Neural progenitor cell (in vitro differentiated cells): Measurements from ENCODE around the gene DDAH1. TPM values are rescaled to one million over a fixed set of nuclear protein-coding genes. Genes with fewer than 3 reads are reported as not detected.

ENCODE experiments used
- DNase-seq: peaks from one replicate; pipeline ENCODE4 v3.0.0-alpha.2; 2016; ENCODE audit warnings: low spot score
- H2AFZ ChIP-seq: fragments of 200-600 bp; sonication (generic); replicated peaks from 2 replicates; pipeline ENCODE4 v1.6.1; 2016; ENCODE audit warnings: antibody characterized with exemption
- H3F3A ChIP-seq: fragments of 200-600 bp; sonication (generic); 2 replicates; pipeline ENCODE4 v1.6.1; 2016; ENCODE audit warnings: antibody characterized with exemption, low read depth
- H3K27ac ChIP-seq: fragments of 200-600 bp; sonication (generic); 2 replicates; pipeline ENCODE4 v1.5.1; 2016; ENCODE audit warnings: mild to moderate bottlenecking
- H3K27me3 ChIP-seq: fragments of 200-600 bp; sonication (generic); 2 replicates; pipeline ENCODE4 v1.6.1; 2016; ENCODE audit warnings: mild to moderate bottlenecking, moderate library complexity
- H3K36me3 ChIP-seq: fragments of 200-600 bp; sonication (generic); 2 replicates; pipeline ENCODE4 v1.5.1; 2016
- H3K4me1 ChIP-seq: fragments of 200-600 bp; sonication (generic); 2 replicates; pipeline ENCODE4 v1.6.1; 2016; ENCODE audit warnings: mixed run types
- H3K4me2 ChIP-seq: fragments of 200-600 bp; sonication (generic); 2 replicates; pipeline ENCODE4 v1.6.1; 2016
- H3K4me3 ChIP-seq: fragments of 200-600 bp; sonication (generic); 2 replicates; pipeline ENCODE4 v1.5.1; 2016
- H3K79me2 ChIP-seq: fragments of 200-600 bp; sonication (generic); 2 replicates; pipeline ENCODE4 v1.6.1; 2016; ENCODE audit warnings: low read depth
- H3K9ac ChIP-seq: fragments of 200-600 bp; sonication (generic); 2 replicates; pipeline ENCODE4 v1.6.1; 2016
- H3K9me3 ChIP-seq: fragments of 200-600 bp; sonication (generic); 2 replicates; pipeline ENCODE4 v1.5.1; 2016; ENCODE audit warnings: low read depth
- H4K20me1 ChIP-seq: fragments of 200-600 bp; sonication (generic); 2 replicates; pipeline ENCODE4 v1.6.1; 2016; ENCODE audit warnings: low read depth
- H3K27ac Mint-ChIP-seq: 3 replicates; pipeline ENCODE4 v1.8.0; 2021; ENCODE audit warnings: mixed read lengths
- H3K27me3 Mint-ChIP-seq: 2 replicates; pipeline ENCODE4 v1.8.0; 2022; ENCODE audit warnings: low read depth, mild to moderate bottlenecking, inconsistent platforms, moderate library complexity, mixed read lengths; ENCODE audit not compliant: insufficient read depth
- H3K36me3 Mint-ChIP-seq: 3 replicates; pipeline ENCODE4 v1.8.0; 2021; ENCODE audit warnings: mixed read lengths
- H3K4me1 Mint-ChIP-seq: 3 replicates; pipeline ENCODE4 v1.8.0; 2021; ENCODE audit warnings: mixed read lengths
- H3K4me3 Mint-ChIP-seq: 3 replicates; pipeline ENCODE4 v1.8.0; 2021; ENCODE audit warnings: mild to moderate bottlenecking, moderate library complexity, mixed read lengths
- H3K9me3 Mint-ChIP-seq: 3 replicates; pipeline ENCODE4 v1.8.0; 2020; ENCODE audit warnings: mixed read lengths
- EZH2 ChIP-seq: fragments of 200-600 bp; sonication (generic); IDR thresholded peaks from 2 replicates; pipeline ENCODE4 v1.6.1; 2017; ENCODE audit warnings: antibody characterized with exemption, mild to moderate bottlenecking, moderate library complexity
- EZH2phosphoT487 ChIP-seq: fragments of 200-600 bp; sonication (generic); IDR thresholded peaks from 2 replicates; pipeline ENCODE4 v1.6.1; 2017; ENCODE audit warnings: antibody characterized with exemption
- total RNA-seq: library from RNA; depleted of rRNA; stranded (reverse); fragments of >200 nt; gene quantifications from 2 replicates; pipeline ENCODE4 v1.2.3, GENCODE V29; 2015; ENCODE audit warnings: low replicate concordance
- TF ChIP-seq, protein P1 (sequence below): fragments of 200-600 bp; sonication (generic); IDR thresholded peaks from 2 replicates; pipeline ENCODE4 v1.5.1; 2017; ENCODE audit warnings: antibody characterized with exemption, mild to moderate bottlenecking

Gene DDAH1
- total RNA-seq, 1 donor from 2014 or later, result 23.1 TPM

- Mint-ChIP-seq H3K4me3 (no peak overlapping the region), H3K9me3 (no peaks in the 10 kb centered on the region), H3K27ac (no peak overlapping the region), H3K4me1 (no peaks in the 10 kb centered on the region), H3K27me3 (peaks cover 7% of the 10 kb centered on the region), H3K36me3 (no peaks in the 10 kb centered on the region)
- no peaks in the 10 kb centered on the region for H3K27me3 ChIP-seq
- TF ChIP-seq EZH2phosphoT487, result no peak
- TF ChIP-seq, protein P1, sequence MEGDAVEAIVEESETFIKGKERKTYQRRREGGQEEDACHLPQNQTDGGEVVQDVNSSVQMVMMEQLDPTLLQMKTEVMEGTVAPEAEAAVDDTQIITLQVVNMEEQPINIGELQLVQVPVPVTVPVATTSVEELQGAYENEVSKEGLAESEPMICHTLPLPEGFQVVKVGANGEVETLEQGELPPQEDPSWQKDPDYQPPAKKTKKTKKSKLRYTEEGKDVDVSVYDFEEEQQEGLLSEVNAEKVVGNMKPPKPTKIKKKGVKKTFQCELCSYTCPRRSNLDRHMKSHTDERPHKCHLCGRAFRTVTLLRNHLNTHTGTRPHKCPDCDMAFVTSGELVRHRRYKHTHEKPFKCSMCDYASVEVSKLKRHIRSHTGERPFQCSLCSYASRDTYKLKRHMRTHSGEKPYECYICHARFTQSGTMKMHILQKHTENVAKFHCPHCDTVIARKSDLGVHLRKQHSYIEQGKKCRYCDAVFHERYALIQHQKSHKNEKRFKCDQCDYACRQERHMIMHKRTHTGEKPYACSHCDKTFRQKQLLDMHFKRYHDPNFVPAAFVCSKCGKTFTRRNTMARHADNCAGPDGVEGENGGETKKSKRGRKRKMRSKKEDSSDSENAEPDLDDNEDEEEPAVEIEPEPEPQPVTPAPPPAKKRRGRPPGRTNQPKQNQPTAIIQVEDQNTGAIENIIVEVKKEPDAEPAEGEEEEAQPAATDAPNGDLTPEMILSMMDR, result no peak
- TF ChIP-seq EZH2, result no peak
- DNase-seq, result peak; percentile 28
- no peak overlapping the region for H3K4me3 ChIP-seq
- no peaks in the 10 kb centered on the region for H3K9me3 ChIP-seq
- no peaks in the 10 kb centered on the region for H3K79me2 ChIP-seq
- no peaks in the 10 kb centered on the region for H3K4me1 ChIP-seq
- no peaks in the 10 kb centered on the region for H3K36me3 ChIP-seq
- H4K20me1 ChIP-seq, result no peaks in the 10 kb centered on the region
- no peaks in the 10 kb centered on the region for H3F3A ChIP-seq
- no peak overlapping the region for H3K9ac ChIP-seq
- H3K4me2 ChIP-seq, result no peak overlapping the region
- no peak overlapping the region for H3K27ac ChIP-seq
- no peak overlapping the region for H2AFZ ChIP-seq
Observed at GRCh38 chr1:85283475-85284199, 181.3 kb downstream of the DDAH1 start.

DNA sequence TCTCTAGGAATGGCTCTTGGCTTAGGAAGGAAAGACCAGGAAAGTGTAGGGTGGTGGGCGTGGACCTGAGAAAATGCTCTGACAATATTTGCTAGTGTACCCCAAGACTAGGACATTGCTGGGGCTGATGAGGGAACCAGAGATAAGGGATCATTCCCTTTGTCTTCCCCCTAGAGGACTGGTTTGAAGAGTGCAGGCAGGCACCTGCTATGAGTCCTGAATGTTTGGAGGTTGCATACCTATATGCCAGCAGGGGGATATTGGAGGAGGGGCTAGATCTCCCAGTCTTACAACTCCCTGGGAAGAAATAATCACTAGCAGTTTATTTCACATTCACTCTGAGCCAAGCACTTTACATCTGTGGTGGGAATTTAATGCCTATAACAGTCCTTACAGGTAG, 182.5 kb downstream of the DDAH1 start:
- H3K4me2 ChIP-seq, result no peak overlapping the region
- no peak overlapping the region for H3K4me3 ChIP-seq
- Mint-ChIP-seq H3K9me3 (no peaks in the 10 kb centered on the region), H3K4me1 (no peaks in the 10 kb centered on the region), H3K27me3 (peaks cover 7% of the 10 kb centered on the region), H3K27ac (no peak overlapping the region), H3K36me3 (no peaks in the 10 kb centered on the region), H3K4me3 (no peak overlapping the region)
- H3F3A ChIP-seq, result no peaks in the 10 kb centered on the region
- H2AFZ ChIP-seq, result no peak overlapping the region
- no peaks in the 10 kb centered on the region for H3K9me3 ChIP-seq
- no peak overlapping the region for H3K9ac ChIP-seq
- no peak overlapping the region for H3K27ac ChIP-seq
- H4K20me1 ChIP-seq, result no peaks in the 10 kb centered on the region
- no peaks in the 10 kb centered on the region for H3K79me2 ChIP-seq
- H3K36me3 ChIP-seq, result no peaks in the 10 kb centered on the region
- peak; percentile 38 for DNase-seq
- H3K27me3 ChIP-seq, result no peaks in the 10 kb centered on the region
- H3K4me1 ChIP-seq, result no peaks in the 10 kb centered on the region
- TF ChIP-seq EZH2, result no peak
- TF ChIP-seq, protein P1, result peak; percentile 38

GRCh38 chr1:85280636-85281035, 184.3 kb downstream of the DDAH1 start:
- no peaks in the 10 kb centered on the region for H3K9me3 Mint-ChIP-seq
- H4K20me1 ChIP-seq, result no peaks in the 10 kb centered on the region
- H3K9ac ChIP-seq, result no peak overlapping the region
- H3K27me3 Mint-ChIP-seq, result peaks cover 7% of the 10 kb centered on the region
- no peaks in the 10 kb centered on the region for H3K4me1 ChIP-seq
- no peaks in the 10 kb centered on the region for H3K9me3 ChIP-seq
- H3K27ac Mint-ChIP-seq, result peak overlapping the region; percentile 51
- H3K27me3 ChIP-seq, result no peaks in the 10 kb centered on the region
- TF ChIP-seq EZH2phosphoT487, result no peak
- no peak for TF ChIP-seq EZH2
- H3K4me1 Mint-ChIP-seq, result peaks cover under 1% of the 10 kb centered on the region
- no peak overlapping the region for H3K4me3 ChIP-seq
- H3F3A ChIP-seq, result peaks cover 12% of the 10 kb centered on the region
- H3K27ac ChIP-seq, result no peak overlapping the region
- no peak overlapping the region for H2AFZ ChIP-seq
- no peaks in the 10 kb centered on the region for H3K36me3 ChIP-seq
- no peak for DNase-seq
- peaks cover 3% of the 10 kb centered on the region for H3K79me2 ChIP-seq
- H3K4me2 ChIP-seq, result no peak overlapping the region
- no peaks in the 10 kb centered on the region for H3K36me3 Mint-ChIP-seq
- no peak overlapping the region for H3K4me3 Mint-ChIP-seq

- Histone ChIP-seq H3K79me2 (peaks cover 14% of the 10 kb centered on the region), H2AFZ (no peak overlapping the region), H3K9me3 (no peaks in the 10 kb centered on the region), H3K4me3 (no peak overlapping the region), H3K4me2 (no peak overlapping the region), H3K4me1 (peaks cover 7% of the 10 kb centered on the region), H3K36me3 (no peaks in the 10 kb centered on the region), H3K27ac (no peak overlapping the region), H4K20me1 (no peaks in the 10 kb centered on the region), H3K9ac (no peak overlapping the region), H3K27me3 (no peaks in the 10 kb centered on the region), H3F3A (peaks cover 15% of the 10 kb centered on the region)
- Mint-ChIP-seq H3K4me3 (no peak overlapping the region), H3K27ac (no peak overlapping the region), H3K36me3 (no peaks in the 10 kb centered on the region), H3K27me3 (peaks cover 7% of the 10 kb centered on the region), H3K9me3 (no peaks in the 10 kb centered on the region), H3K4me1 (peaks cover 10% of the 10 kb centered on the region)
- DNase-seq, result no peak
- TF ChIP-seq EZH2, result no peak
- TF ChIP-seq, protein P1, result no peak
- no peak for TF ChIP-seq EZH2phosphoT487
Observed at GRCh38 chr1:85279458-85280080, 185.4 kb downstream of the DDAH1 start.
